Measurements from ENCODE around the gene LNPK.

The LNPK gene

GRCh38 chr2:175890636-175891242 lies 111.3 kb downstream of the LNPK start:
- no peak overlapping the region for H3K4me2 ChIP-seq (ENCODE audit: low read depth, low read length)
- H3K9ac ChIP-seq (ENCODE audit: low read length): no peak overlapping the region
- no peaks in the 10 kb centered on the region for H3F3A ChIP-seq (ENCODE audit: insufficient read depth, low read length)
- H2AFZ ChIP-seq (ENCODE audit: low read length): no peak overlapping the region
- H4K20me1 ChIP-seq (ENCODE audit: insufficient read depth, low read length): no peaks in the 10 kb centered on the region
- no peaks in the 10 kb centered on the region for H3K4me1 ChIP-seq (ENCODE audit: low read length)
- H3K36me3 ChIP-seq (replicated peaks; ENCODE audit: insufficient read depth, low read length): no peaks in the 10 kb centered on the region
- no peak overlapping the region for H3K4me3 ChIP-seq (ENCODE audit: low read length)
- no peaks in the 10 kb centered on the region for H3K79me2 ChIP-seq (ENCODE audit: low read length)
- TF ChIP-seq EZH2 (optimal IDR thresholded peaks at IDR 0.05; ENCODE audit: low read depth, low read length) (no peak), CTCF (IDR thresholded peaks at IDR 0.05; ENCODE audit: low read length) (no peak), EZH2phosphoT487 (IDR thresholded peaks at IDR 0.05; ENCODE audit: low read length) (no peak)
- no peaks in the 10 kb centered on the region for H3K9me2 ChIP-seq (replicated peaks; ENCODE audit: insufficient read depth, low read length)
- no peaks in the 10 kb centered on the region for H3K9me3 ChIP-seq (replicated peaks; ENCODE audit: insufficient read depth, low read length)
- no peak for DNase-seq
- H3K27ac ChIP-seq (ENCODE audit: low read length): no peak overlapping the region
- H3K27me3 ChIP-seq (replicated peaks; ENCODE audit: insufficient read depth, low read length): no peaks in the 10 kb centered on the region

- no peak for DNase-seq
- Histone ChIP-seq H3K36me3 (replicated peaks; ENCODE audit: insufficient read depth, low read length) (no peaks in the 10 kb centered on the region), H3K27me3 (replicated peaks; ENCODE audit: insufficient read depth, low read length) (no peaks in the 10 kb centered on the region), H3K9ac (ENCODE audit: low read length) (no peak overlapping the region), H3F3A (ENCODE audit: insufficient read depth, low read length) (no peaks in the 10 kb centered on the region), H3K4me2 (ENCODE audit: low read depth, low read length) (no peak overlapping the region), H3K9me3 (replicated peaks; ENCODE audit: insufficient read depth, low read length) (no peaks in the 10 kb centered on the region), H2AFZ (ENCODE audit: low read length) (no peak overlapping the region), H4K20me1 (ENCODE audit: insufficient read depth, low read length) (no peaks in the 10 kb centered on the region), H3K27ac (ENCODE audit: low read length) (no peak overlapping the region), H3K79me2 (ENCODE audit: low read length) (no peaks in the 10 kb centered on the region), H3K4me1 (ENCODE audit: low read length) (no peaks in the 10 kb centered on the region), H3K9me2 (replicated peaks; ENCODE audit: insufficient read depth, low read length) (no peaks in the 10 kb centered on the region), H3K4me3 (ENCODE audit: low read length) (no peak overlapping the region)
- TF ChIP-seq EZH2phosphoT487 (IDR thresholded peaks at IDR 0.05; ENCODE audit: low read length) (no peak), EZH2 (optimal IDR thresholded peaks at IDR 0.05; ENCODE audit: low read depth, low read length) (no peak), CTCF (IDR thresholded peaks at IDR 0.05; ENCODE audit: low read length) (no peak)
These were observed 112.3 kb downstream of the LNPK start for GRCh38 chr2:175889701-175890302.

GRCh38 chr2:175887776-175888175 lies 114.3 kb downstream of the LNPK start:
- H3K9ac ChIP-seq (ENCODE audit: low read length): no peak overlapping the region
- no peak overlapping the region for H2AFZ ChIP-seq (ENCODE audit: low read length)
- H3F3A ChIP-seq (ENCODE audit: insufficient read depth, low read length): no peaks in the 10 kb centered on the region
- TF ChIP-seq EZH2phosphoT487 (IDR thresholded peaks at IDR 0.05; ENCODE audit: low read length) (no peak), EZH2 (optimal IDR thresholded peaks at IDR 0.05; ENCODE audit: low read depth, low read length) (no peak), CTCF (IDR thresholded peaks at IDR 0.05; ENCODE audit: low read length) (no peak)
- no peaks in the 10 kb centered on the region for H3K9me2 ChIP-seq (replicated peaks; ENCODE audit: insufficient read depth, low read length)
- no peaks in the 10 kb centered on the region for H3K4me1 ChIP-seq (ENCODE audit: low read length)
- H3K4me3 ChIP-seq (ENCODE audit: low read length): no peak overlapping the region
- no peaks in the 10 kb centered on the region for H3K9me3 ChIP-seq (replicated peaks; ENCODE audit: insufficient read depth, low read length)
- no peak overlapping the region for H3K27ac ChIP-seq (ENCODE audit: low read length)
- H4K20me1 ChIP-seq (ENCODE audit: insufficient read depth, low read length): no peaks in the 10 kb centered on the region
- no peaks in the 10 kb centered on the region for H3K36me3 ChIP-seq (replicated peaks; ENCODE audit: insufficient read depth, low read length)
- H3K4me2 ChIP-seq (ENCODE audit: low read depth, low read length): no peak overlapping the region
- no peaks in the 10 kb centered on the region for H3K27me3 ChIP-seq (replicated peaks; ENCODE audit: insufficient read depth, low read length)
- no peak for DNase-seq
- no peaks in the 10 kb centered on the region for H3K79me2 ChIP-seq (ENCODE audit: low read length)
